NOMO-1 (cell line): ENCODE results near the gene ZNF101.

Experiments
- DNase-seq, 2 experiments: peaks; one replicate each; lab custom pipeline; 2025; ENCODE audit not compliant: unreplicated experiment in 2 of 2; lab: John Stamatoyannopoulos, UW

Gene ZNF101

DNA sequence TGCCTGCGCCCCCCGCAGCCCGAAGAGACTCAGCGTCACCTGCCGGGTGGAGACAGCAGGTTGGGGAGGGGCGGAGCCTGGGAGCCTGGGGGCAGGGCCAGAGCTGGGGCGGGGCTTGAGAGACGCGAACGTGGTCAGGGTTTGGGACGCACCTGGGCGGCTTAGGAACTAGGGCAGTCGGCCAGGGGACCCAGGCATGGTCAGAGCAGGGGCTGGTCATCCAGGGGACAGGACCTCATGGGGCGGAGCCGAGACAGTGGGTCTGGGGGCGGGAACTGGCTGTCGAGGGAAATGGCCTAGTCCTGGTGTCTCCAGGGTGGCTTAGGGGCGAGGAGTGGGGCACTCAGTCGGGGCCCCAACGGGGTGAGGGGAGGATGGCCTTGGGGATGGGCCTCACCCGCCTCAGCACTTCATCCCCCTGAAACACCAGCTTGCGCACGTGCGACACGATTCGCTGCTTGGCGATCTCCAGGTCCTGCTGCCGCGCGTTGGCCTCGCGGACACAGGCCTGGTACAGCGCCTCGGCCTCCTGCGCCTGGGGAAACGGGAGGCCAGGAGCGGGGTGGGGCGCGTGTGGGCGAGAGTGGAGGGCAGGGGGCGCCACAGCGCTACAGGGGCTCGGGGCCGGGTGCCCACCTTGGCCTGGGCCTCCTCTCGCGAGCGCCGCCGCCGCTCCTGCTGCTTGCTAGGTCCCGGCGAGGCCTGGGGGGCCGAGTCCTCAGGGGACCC lies 31.0 kb upstream of the ZNF101 start:
- DNase-seq = no peak

DNA sequence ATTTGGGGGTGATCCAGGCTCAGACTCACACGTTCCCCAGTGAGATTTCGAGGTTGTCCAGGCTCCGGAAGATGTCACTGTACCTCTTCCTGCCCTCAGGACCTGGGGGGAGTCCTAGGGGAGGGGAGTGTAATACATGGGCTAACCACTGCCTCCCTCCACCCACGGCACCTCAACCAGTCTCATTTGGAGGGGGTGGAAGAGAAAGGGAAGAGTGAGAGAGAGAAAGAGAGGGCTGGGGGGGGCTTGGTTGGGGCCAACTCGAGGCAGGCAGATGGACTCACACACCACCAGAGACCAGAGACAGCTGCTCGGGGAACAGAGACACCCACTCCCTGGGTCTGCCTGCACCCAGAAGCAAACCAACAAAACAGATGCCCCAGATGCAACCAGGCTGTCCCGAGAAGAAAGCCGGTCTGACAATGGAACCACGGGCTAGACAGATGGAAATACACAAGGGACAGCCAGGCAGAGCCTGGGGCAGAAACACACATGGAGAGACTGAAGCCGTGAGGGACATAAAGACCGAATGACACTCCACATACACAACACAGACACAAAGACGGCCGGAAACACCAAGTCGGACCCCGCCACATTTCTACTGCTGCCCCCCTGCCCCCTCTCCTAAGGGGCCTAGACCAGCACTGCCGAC lies 26.0 kb upstream of the ZNF101 start:
- DNase-seq = peak in 1 of 2 experiments; percentile 55

DNA sequence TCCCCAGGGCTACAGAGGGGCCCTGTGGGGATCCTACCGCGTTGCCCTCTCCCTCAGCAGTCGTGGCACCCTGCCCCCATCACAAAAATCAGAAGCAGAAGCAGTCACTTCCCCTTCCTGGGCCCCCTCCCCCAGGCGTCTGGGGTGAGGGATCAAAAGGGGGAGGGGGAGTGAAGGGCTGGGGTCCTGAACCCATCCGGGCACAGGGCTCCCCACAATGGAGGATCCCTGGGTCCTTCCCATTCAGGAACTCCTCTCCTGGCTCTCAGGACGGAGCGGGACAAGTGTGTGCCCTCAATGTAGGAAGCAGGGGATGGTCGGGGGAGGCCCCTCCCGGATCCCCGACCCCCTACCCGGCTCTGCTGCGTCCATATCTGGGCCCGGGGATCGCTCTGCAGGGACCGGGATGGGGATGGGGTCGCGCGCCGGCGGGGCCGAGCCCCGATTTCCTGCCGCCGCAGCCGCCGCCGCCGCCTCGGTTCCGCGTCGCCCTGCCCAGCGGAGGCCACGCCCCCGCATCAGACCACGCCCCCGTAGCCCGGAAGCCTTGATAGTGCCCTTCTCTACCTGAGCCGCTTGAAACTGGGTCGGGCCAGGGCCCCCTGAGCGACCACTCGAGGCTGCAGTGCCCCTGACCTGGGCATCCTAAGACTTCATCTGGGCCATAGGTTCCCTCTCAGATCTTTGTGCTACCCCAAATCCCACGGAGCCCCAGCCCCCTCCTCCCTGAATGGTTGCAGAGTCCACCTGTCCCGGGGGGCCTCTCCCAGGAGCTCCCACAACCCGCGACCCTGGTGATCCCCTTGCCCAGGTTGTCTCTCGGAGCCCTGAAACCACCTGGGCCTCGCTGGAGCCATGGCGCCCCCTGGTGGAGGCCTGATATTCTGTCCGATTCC lies 25.2 kb upstream of the ZNF101 start, which contains the start of gene GMIP:
GMIP (minus strand) TSS at position 500 of the 896 bp plus-strand sequence; CDS start at position 372, 128 bp downstream.
- peak; percentile 55 to 77 for DNase-seq

DNA sequence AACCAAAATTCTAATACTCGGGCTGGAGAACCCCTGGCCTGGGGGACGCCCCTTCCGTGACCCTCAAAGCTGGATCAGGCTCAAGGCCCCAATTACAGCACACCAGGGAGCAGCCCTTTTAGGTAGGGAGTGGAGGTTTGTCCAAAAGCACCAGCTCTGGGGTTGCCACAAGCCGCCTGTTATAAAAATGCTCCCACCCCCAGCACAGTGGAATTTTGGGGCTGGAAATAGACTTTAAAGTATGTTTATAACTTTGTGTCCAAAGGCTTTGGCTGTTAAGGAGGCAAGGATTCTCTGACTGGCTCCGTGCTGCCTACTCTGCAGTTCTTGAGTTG lies 24.6 kb upstream of the ZNF101 start:
- DNase-seq = no peak

DNA sequence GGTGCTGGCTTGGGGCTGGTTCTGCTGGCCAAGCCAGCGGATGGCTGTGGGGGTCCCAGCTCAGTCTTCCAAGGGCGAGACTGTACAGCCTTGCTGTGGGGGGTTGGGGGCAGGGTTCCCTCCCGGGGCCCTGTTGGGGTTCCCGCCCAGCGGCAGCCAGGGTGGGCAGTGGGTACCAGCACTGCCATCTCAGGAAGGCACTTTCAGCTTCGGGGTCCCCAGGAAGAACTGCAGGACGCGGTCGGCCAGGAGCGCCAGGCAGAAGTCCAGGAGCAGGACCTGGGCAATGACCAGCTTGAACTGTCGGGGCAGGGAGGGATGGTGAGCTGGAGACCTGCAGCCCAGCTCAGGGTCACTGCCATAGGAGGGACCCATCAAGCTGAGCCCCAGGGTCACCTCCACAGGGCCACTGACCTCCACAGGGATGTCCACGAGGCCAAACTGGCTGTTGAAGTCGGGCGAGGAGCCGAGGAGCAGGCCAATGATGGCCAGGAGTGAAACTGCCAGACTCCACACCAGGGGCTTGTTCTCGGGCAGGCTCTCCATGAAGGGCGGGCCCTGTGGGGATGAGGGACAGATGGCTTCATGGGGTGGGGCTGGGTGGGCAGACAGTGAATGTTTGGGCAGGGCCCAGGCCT lies 23.3 kb upstream of the ZNF101 start:
- DNase-seq = no peak

DNA sequence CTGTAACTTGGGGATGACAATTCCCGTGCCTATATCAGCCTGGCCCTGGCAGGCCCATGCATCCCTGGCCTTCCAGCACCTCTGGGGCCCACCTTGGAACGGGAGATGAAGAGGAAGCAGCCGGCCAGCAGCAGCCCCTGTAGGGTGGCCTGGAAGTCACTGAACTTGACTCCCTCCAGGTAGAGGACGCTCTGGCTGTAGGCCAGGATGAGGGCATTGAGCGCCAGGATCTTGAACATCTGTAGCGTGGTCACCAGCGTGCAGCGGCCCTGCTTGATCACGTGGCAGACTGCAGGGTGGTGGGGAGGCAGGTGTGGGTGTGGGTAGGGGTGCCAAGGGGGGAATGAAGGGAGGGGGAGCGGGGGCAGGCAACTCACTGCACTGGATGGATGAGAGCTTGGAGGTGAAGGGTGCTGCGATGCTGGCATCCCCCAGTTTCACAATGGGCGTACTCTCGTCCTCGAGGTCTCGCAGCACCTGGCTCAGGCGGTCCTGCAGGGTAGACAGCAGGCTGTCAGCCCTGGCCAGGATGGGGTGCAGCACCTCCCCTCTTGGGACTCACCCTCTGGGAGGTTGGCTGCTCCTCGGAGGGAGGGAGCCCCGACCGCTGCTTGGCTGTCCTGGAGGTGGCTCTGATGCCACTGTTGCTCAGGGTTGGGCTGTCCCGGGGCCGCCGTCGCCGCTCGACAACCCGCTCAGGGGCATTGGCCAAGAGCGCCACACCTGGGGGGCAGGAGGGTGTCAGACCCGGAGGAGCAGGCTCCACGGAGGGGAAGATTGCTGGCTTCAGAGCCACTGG lies 21.4 kb upstream of the ZNF101 start:
- DNase-seq = no peak

DNA sequence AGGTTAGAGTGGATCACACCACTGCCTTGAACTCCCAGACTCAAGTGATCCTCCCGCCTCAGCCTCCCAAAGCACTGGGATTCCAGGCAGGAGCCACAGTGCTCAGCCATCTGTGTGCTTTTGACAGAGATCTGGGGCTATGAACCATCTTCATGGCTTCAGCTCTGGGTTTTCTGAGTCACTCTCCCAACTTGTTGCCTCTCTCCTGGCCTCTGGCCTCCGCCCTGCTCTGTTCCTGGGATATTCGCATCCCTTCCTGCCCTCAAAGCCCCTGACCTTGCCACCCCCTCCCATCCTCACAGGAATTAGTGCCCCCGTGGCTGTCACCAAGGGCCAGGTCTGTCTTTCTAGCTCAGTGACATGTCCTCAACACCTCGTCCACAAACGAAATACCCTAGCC lies 19.5 kb upstream of the ZNF101 start:
- no peak for DNase-seq

DNA sequence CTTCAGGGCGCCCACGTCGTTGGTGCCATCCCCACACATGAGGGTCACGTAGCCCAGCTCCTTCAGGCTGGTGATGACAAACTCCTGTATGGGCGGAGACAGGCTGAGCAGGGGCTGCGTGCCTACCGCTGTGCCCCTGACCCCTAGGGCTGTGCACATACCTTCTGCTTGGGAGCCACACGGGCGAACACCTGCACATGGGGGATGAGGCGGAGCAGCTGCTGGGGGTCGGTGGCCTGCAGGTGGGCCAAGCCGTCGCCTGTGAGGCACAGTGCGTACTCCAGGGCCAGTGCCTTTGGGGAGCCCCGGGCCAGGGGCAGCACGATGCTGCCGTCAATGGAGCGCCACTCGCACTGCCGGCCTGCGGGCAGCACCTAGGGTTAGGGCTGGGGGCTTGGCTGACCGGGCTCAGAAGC lies 19.1 kb upstream of the ZNF101 start:
- no peak for DNase-seq

DNA sequence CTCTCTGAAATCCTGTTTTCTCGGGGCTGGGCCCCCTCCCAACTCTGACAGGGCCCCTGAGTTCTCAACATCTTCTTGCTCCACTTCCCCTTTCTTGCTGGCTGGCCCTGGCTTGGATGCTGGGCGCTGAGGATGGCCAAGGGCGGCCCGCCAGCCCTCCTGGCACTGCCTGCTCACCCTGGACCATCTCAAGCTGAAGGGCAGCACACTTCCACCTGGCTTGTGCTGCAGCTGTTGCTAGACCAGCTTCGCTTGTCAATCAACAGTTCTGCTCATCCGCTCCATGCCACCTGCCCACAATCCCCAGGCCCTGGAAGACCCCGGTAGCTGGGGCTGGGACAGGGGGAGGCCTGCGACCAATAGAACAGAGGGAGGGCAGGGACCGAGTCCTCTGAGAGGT lies 18.3 kb upstream of the ZNF101 start:
- no peak for DNase-seq

DNA sequence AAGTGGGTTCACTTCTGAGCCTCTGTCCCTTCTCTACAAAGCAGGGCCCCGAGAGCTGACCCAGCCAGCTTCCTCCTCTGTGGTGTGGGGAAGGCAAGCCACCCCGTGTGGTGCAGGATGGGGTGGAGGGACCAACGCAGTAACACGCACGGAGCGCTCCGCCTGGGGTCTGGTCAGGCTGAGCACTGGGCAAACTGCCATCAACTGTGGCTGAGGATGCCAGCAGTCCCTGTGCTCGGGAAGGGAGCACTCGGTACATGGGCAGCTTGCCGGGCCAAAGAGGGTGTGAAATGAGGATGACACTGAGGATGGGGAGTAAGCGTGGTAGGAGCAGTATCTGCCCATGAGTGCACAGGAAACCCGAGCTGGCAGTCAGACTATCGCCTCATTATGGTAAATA lies 17.6 kb upstream of the ZNF101 start:
- no peak for DNase-seq

DNA sequence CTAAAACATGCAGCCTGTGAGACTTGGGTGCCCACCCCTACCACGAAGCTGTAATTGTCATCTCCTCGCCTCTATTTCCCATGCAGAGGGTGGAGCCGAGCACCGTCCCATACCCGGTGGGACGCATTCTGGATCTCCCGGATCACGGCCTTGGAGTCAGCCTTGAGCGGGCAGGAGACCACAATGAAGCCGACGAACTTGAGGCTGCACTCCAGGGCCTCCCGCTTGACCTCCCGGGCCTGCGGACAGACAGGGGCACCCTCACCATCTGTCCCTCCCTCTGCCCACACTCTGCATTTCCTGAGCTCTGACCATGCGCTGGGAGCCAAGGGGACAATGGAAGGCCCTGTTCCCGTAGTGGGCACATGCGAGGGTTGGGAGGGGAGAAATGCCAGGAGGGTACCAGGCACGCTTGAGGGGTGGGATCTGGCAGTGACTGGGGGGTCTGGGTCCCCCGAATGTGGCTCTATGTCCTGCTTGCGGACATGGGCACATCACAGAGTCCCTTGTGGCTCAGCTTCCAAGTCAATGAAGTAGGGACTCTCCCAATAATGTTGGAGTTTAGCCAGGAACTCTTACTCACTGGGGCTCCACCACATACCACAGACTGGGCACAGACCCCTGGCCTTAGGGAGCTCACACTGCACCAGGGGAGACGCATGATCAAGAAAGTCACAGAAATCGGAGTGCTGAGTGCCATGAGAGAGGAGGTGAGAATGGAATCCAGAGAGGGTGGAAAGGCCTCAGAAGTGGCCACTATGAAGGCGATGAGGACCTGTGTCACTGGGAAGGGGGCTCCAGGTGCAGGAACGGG lies 15.9 kb upstream of the ZNF101 start:
- no peak for DNase-seq

DNA sequence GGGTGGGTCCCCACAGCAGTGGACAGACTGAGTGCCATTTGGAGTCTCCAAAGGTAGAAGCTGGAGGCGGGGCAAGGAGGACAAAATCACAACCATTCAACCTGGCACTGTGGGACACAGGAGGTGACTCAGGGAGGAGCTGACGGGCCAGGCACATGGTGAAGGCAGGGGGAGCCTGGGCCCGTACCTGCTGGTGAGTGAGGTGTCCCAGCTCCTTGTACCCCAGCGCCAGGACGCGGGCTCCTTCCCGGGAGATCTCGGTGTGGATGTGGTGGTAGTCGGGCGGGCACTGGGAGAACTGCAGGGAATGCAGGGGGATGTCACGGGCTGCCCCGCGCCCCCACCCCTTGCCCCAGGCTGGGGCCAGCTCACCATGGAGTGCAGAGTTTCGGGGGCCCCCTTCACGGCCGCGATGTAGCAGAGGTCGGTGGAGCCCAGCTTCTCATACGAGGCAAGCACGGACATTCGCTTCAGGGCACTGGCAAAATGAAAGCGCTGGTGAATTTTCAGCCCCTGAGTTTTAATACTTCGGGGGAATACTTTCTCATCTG lies 15.0 kb upstream of the ZNF101 start:
- no peak for DNase-seq

DNA sequence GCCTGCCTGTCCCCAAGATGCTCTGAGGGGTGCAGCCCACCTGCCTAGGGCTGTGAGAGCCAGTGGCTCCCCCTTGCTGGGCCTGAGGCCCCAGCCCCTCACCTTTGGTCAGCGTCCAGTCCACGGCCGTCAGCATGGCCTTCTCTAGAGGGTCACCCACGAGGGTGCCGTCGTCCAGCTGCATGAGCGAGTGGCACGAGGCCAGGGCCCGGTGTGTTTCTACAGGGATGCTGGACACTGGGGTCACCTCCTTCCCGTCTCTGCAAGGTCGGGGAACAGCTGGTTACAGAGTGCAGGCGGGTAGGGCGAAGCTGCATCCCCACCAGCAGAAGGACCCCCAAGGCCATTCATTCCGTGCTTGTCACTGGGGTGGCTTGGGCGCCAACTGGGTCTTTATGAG lies 14.2 kb upstream of the ZNF101 start:
- DNase-seq = no peak

DNA sequence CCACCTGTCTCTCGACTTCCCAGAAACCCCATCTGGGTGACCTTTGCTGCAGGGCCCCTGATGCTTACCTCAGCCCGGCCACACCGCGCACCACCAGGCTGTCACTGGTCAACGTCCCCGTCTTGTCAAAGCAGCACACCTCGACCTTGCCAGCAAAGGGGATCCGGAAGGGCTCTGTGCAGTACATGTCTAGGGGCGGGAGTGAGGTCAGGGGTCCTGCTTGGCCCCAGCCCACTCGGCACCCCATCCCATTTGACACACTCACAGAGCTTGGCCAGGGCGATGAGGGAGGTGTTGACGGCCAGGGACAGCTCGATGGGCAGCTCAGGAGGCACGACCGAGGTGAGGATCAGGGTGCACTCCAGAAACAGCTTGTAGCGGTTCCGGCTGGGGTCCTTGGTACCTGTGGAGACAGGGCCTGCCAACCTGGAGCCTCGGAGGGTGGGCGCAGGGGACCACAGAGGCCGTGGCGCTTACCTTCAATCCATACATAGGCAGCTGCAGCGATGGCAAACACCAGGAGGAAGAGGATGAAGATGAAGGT lies 13.5 kb upstream of the ZNF101 start:
- no peak for DNase-seq

DNA sequence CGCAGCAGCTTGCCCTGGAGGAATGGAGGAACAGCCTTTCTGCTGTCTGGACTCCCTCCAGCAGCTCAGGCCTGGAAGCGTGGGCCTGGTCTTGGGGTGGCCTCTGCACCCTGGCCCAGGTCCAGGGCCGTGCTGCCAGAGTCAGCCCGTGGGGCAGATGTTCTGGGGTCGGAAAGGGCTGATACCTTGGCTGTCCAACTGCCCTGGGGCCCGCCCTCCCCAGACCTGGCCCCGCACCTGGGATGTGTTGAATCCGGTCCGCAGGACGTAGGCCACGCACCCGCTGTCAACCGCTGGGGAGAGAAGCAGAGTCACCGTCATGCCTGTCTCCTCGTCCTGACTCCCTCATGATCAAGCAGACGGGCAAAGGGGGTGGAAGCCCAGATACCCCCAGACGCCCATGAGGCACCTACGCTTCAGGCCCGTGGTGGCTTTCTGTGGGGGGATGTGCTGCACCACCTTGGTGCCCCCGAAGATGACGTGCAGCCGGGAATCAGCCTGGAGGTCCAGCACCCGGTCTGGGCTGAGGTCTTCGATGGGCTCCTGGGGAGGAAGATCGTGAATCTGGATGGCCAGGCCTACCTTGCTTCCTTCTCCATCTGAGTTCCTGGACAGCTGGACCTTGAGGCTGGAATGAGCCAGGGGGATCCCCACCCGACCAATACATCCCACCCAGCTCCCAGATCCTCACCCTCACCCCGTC lies 12.8 kb upstream of the ZNF101 start:
- DNase-seq = no peak

DNA sequence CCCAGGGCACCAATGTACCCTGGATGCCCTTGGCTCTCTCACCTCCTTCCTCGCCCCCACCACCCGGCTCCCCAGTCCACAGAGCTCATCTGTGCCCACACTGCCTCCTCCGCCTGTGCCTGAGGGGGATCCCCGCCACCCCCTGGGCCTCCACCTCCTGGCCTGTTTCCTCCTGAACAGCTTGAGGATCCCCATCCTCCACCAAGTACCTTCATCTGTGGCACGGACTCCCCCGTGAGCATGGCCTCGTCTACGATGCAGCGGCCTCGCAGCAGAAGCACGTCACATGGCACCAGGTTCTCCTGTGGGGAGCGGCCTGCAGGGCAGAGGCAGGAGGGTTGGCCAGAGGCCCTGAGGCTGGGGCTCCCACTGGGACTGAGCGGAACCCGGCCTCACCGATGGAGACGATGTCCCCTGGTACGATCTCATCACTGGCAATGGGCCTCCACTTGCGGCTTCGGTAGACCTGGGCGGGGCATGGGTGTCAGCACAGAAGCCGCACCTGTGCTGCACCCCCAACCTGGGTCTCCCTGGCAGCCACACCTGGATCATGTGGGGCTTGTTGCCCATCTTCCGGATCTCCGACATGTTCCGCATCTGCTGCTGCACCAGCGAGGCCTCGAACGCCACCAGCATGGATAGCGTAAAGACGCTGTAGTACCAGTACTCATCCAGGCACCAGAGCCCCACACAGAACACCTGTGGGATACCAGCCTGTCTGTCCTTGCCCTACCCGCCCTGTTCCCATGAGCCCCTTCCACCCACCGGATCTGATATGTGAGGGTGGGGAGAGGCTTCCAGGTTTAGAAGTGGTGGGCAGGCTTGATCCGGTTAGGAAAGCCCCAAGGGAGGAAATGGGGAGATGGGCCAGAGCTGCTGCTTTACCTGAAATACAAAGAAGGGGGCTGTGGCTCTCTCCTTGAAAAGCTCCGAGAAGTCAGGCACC lies 11.9 kb upstream of the ZNF101 start:
- DNase-seq = no peak

DNA sequence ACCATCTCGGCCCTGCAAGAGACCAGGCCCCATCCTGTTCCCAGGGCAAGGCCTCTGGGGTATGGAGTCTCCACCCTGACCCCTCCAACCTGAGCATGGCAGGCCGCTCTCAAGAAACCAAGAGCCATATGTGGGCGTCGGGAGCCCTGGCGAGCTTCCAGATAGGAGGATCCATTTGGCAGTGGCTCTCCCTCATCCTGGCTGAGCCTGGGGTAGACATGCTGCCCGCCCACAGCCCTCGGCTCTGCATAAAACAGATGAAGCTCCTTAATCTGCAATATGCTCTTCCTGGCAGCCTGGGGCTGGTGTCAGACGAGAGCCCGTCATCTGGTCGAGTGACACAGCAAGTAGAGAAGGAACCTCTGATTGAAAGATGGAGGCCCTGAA lies 11.2 kb upstream of the ZNF101 start:
- no peak for DNase-seq
